Measurements from ENCODE around the gene KIF11.

- TF ChIP-seq MAX (CRISPR knock-in tag; IDR thresholded peaks at IDR 0.05) = no peak
- TF ChIP-seq SAFB2 (IDR thresholded peaks at IDR 0.05; ENCODE audit: borderline replicate concordance, low read depth, low read length, severe bottlenecking) = no peak
- TF ChIP-seq ATF3 (IDR thresholded peaks at IDR 0.05) = no peak
- no peak for TF ChIP-seq ATF3 (CRISPR knock-in tag; conservative IDR thresholded peaks at IDR 0.05)
- no peak for TF ChIP-seq FOXP1 (CRISPR knock-in tag; IDR thresholded peaks at IDR 0.05)
Measured at GRCh38 chr10:92689663-92690210, 96.8 kb downstream of the KIF11 start, which contains the start of gene HHEX.

Measured in K562 (cell line).